ENCODE measurements around the gene TBC1D22A. TPM values are rescaled to one million over a fixed set of nuclear protein-coding genes. Genes with fewer than 3 reads are reported as not detected.

TBC1D22A gene
- total RNA-seq, 1 experiment from 2014 or later, result 27.6 TPM

DNA sequence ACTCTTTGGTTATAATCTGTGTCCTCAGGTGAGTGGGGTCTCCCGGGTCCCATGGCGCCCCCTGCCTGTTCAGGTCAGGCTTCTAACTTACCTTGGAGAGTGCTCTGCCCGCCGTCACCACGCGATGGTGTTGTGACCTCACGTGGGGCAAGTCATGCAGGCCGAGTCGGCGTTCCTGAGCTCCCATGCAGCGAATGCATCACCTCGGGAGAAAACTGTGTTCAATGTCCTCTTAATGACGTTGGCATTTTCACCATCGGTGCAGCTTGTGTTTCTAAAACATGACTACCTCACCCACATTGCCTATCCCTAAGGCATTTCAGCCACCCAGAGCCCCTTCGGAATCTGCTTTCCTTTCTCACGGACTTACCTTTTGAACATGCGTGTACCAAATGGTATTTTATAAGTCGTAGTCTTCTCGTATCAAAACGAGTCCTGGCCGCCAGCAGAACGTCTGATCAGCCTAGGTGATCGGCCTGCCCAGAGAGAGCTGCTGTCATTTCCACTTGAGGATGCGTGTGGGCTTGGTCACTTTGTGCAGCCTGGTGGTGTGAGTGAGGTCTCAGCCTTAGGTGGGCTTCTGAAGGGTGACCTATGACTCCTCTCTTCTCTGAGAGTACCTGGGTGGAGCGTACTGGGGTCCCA lies 64.8 kb downstream of the TBC1D22A start:
- Mint-ChIP-seq H3K4me1 (ENCODE audit: low read depth, unreplicated experiment) (peaks cover 34% of the 10 kb centered on the region), H3K4me3 (ENCODE audit: low read depth, unreplicated experiment) (no peak overlapping the region), H3K27me3 (ENCODE audit: unreplicated experiment) (no peaks in the 10 kb centered on the region), H3K9me3 (ENCODE audit: low read depth, unreplicated experiment) (no peaks in the 10 kb centered on the region), H3K36me3 (ENCODE audit: insufficient read depth, unreplicated experiment) (no peaks in the 10 kb centered on the region), H3K27ac (ENCODE audit: unreplicated experiment) (no peak overlapping the region)
- TF ChIP-seq, protein P1, sequence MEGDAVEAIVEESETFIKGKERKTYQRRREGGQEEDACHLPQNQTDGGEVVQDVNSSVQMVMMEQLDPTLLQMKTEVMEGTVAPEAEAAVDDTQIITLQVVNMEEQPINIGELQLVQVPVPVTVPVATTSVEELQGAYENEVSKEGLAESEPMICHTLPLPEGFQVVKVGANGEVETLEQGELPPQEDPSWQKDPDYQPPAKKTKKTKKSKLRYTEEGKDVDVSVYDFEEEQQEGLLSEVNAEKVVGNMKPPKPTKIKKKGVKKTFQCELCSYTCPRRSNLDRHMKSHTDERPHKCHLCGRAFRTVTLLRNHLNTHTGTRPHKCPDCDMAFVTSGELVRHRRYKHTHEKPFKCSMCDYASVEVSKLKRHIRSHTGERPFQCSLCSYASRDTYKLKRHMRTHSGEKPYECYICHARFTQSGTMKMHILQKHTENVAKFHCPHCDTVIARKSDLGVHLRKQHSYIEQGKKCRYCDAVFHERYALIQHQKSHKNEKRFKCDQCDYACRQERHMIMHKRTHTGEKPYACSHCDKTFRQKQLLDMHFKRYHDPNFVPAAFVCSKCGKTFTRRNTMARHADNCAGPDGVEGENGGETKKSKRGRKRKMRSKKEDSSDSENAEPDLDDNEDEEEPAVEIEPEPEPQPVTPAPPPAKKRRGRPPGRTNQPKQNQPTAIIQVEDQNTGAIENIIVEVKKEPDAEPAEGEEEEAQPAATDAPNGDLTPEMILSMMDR (IDR thresholded peaks at IDR 0.05; ENCODE audit: unreplicated experiment), result peak; percentile 28
- intact Hi-C loops (cut with micrococcal nuclease; ENCODE audit: unreplicated experiment), result no loop called here
- no peak for DNase-seq
- CTCF ChIA-PET, result no interaction called here
- no TSS peak for BruUV-seq (replicated peaks)

- Mint-ChIP-seq H3K27me3 (ENCODE audit: unreplicated experiment) (no peaks in the 10 kb centered on the region), H3K27ac (ENCODE audit: unreplicated experiment) (peak overlapping the region; percentile 95), H3K9me3 (ENCODE audit: low read depth, unreplicated experiment) (no peaks in the 10 kb centered on the region), H3K4me1 (ENCODE audit: low read depth, unreplicated experiment) (peaks cover 33% of the 10 kb centered on the region), H3K36me3 (ENCODE audit: insufficient read depth, unreplicated experiment) (no peaks in the 10 kb centered on the region), H3K4me3 (ENCODE audit: low read depth, unreplicated experiment) (no peak overlapping the region)
- DNase-seq, result no peak
- CTCF ChIA-PET, result no interaction called here
- TF ChIP-seq, protein P1 (IDR thresholded peaks at IDR 0.05; ENCODE audit: unreplicated experiment), result no peak
- intact Hi-C loops (cut with micrococcal nuclease; ENCODE audit: unreplicated experiment), result no loop called here
- BruUV-seq (replicated peaks), result no TSS peak
Measured at GRCh38 chr22:46827781-46828180, 65.3 kb downstream of the TBC1D22A start.

DNA sequence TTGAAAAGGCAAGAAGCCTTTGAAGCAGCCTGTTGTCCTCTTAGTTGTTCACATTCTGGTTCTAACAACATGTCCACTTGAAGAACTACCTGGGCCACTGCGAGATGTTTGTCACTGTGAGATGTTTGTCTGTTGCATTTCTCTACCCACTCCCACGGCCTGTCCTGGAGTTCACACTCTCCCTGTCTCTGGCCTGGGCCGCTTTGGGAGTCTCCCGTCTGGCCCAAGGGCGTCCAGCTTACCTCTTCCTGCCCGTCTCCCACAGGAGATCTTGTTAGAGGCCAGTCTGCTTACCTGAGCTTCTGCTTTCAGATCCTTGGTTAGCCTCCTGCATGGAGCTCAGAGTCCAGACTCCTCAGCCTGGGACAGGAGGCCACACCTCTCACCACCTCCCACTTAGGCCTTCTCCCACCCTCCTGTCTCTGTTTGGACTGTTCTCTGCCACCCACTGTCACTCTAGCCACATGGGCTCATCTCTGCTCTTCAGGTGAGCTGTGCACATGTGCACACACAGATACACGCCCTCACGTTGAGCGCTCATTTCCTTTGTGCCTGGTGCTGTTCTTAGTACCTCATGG lies 66.0 kb downstream of the TBC1D22A start:
- TF ChIP-seq, protein P1 (IDR thresholded peaks at IDR 0.05; ENCODE audit: unreplicated experiment), result no peak
- CTCF ChIA-PET, result interaction anchor here (1.2 to 1.4 kb wide), 2 partner anchors 12 to 35 kb away, joined by 3 read pairs; no protein-coding TSS in a partner anchor
- no peaks in the 10 kb centered on the region for H3K36me3 Mint-ChIP-seq (ENCODE audit: insufficient read depth, unreplicated experiment)
- no peak overlapping the region for H3K4me3 Mint-ChIP-seq (ENCODE audit: low read depth, unreplicated experiment)
- no peak for DNase-seq
- no peaks in the 10 kb centered on the region for H3K9me3 Mint-ChIP-seq (ENCODE audit: low read depth, unreplicated experiment)
- H3K27ac Mint-ChIP-seq (ENCODE audit: unreplicated experiment), result peak overlapping the region; percentile 95
- intact Hi-C loops (cut with micrococcal nuclease; ENCODE audit: unreplicated experiment), result no loop called here
- peaks cover 38% of the 10 kb centered on the region for H3K4me1 Mint-ChIP-seq (ENCODE audit: low read depth, unreplicated experiment)
- no peaks in the 10 kb centered on the region for H3K27me3 Mint-ChIP-seq (ENCODE audit: unreplicated experiment)
- no TSS peak for BruUV-seq (replicated peaks)

DNA sequence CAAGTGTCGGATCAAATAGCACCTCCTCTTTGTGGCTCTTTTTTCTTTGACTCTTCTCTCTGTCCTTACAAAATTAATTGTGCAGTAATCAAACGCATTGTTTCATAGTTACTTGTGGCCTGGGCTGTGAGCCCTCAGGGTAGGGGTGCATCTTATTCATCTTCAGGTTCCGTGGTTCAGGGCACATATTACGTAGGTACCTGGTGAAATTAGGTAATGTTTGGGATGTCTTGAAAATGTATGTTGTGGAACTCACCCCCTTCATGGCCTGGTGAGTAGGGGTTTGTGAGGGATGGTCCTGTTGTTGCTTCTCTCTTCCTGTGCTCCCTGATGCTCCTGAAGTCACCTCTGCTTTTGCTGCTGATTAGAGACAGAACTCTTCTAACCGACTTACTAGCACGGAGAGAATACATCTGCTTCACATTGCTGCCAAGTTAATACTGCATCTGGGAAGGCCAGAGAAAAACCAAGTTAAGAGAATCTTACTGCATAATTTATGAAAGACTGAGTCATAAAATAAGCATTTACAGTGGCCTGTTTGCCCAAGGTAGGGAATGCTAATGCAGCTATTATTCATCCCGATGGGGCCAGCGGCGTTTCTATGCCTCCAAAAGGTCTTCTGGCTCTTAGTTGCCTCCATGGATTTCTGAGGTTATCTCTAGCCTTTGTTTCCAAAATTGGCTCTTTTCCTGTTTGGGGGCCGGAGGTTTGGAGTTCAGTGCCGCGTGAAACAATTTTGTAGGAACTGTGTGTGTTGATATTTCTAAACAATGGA lies 66.9 kb downstream of the TBC1D22A start:
- peak; percentile 37 for DNase-seq
- peaks cover 43% of the 10 kb centered on the region for H3K4me1 Mint-ChIP-seq (ENCODE audit: low read depth, unreplicated experiment)
- no TSS peak for BruUV-seq (replicated peaks)

More for the DNA sequence above, 66.9 kb downstream of the TBC1D22A start:
- Mint-ChIP-seq H3K4me3 (ENCODE audit: low read depth, unreplicated experiment) (peak overlapping the region; percentile 64), H3K27me3 (ENCODE audit: unreplicated experiment) (no peaks in the 10 kb centered on the region), H3K36me3 (ENCODE audit: insufficient read depth, unreplicated experiment) (no peaks in the 10 kb centered on the region), H3K27ac (ENCODE audit: unreplicated experiment) (peak overlapping the region; percentile 95), H3K9me3 (ENCODE audit: low read depth, unreplicated experiment) (no peaks in the 10 kb centered on the region)
- CTCF ChIA-PET, result interaction anchor here (1.2 to 1.4 kb wide), 4 partner anchors 11 to 34 kb away, joined by 3 read pairs; no protein-coding TSS in a partner anchor
- TF ChIP-seq, protein P1 (IDR thresholded peaks at IDR 0.05; ENCODE audit: unreplicated experiment), result no peak
- intact Hi-C loops (cut with micrococcal nuclease; ENCODE audit: unreplicated experiment), result no loop called here
